Sciatic nerve (tissue), 2 donors: Measurements from ENCODE around the gene HTRA2. TPM values are rescaled to one million over a fixed set of nuclear protein-coding genes. Genes with fewer than 3 reads are reported as not detected.

Experiments used
- ATAC-seq: fragments of 200-7000 bp; cut with Tn5 transposase; one replicate; pipeline ENCODE4 v1.9.1; 2020; ENCODE audit warnings: mild to moderate bottlenecking, moderate library complexity
- DNase-seq: peaks from one replicate; pipeline ENCODE4 v3.0.0-alpha.2; 2020; ENCODE audit warnings: low spot score
- intact Hi-C: fragments of 100-400 bp; cut with DNase I; formaldehyde crosslinking; loops from one replicate; pipeline ENCODE4 v1.14.2; 2022
- total RNA-seq: library from RNA; stranded (reverse); fragmentation: NEBNext Ultra II Directional; extraction: Animal tissue kit (Norgen Biotek cat#: 25700); gene quantifications from one replicate; pipeline ENCODE4 v1.2.1, GENCODE V29; 2021
- donor health status: DM: no; HTN: no; CAD: no.
- donor health status: DM: no; HTN: no; CAD: no.

The HTRA2 gene
- total RNA-seq, 1 donor from 2014 or later, result 34.5 TPM

DNA sequence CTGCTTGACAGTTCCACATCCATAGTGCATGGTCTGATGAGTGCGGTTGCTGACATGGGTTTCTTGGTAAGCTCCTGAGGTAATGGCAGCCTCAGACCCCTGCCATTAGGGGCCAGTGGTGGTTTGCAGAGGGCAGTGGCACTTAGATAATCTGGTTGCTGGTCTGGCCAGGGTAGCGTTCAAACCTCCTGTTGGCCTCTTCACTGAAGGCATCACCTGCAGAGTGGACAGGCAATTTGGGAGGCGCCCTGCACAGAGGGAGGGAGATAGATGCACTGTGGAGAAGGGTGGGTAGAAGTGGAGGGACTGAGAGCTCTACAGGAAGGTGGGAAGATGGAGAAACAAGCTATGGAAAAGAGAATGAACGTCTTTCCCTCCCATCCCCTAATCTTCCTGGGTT, 3.7 kb downstream of the HTRA2 start:
- DNase-seq (no peak), ATAC-seq (no peak)
- intact Hi-C loops, result no loop called here

- no peak for DNase-seq
- no peak for ATAC-seq
- intact Hi-C loops, result no loop called here
Measured at GRCh38 chr2:74534411-74534810, 4.7 kb downstream of the HTRA2 start.

DNA sequence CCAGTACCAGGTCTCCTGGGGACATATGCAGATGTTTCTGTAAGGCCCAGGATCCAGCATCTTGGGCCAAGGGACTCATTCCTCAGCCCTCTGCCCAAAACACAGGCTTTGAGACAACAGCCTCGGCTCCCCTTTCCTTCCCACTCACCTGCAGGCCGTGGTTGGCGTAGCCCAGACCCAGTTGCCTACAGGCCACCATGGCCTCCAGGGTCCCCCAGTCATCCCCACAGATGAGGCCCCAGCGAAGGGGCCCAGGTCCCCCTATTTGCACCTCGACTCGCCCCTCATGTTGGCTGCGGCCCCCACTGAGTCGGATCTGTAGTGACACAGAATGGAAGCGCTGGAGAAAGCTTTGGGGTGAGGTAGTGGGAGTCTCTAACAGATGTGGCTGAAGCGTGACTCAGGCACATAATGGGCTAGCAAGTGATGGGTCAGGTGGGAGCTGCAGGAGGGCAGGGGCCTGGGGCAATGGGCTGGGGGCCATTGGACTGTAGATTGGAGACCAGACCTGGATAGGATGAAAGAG, 5.8 kb downstream of the HTRA2 start:
- ATAC-seq (no peak), DNase-seq (no peak)
- intact Hi-C loops, result no loop called here

GRCh38 chr2:74536166-74536950, 6.6 kb downstream of the HTRA2 start:
- intact Hi-C loops, result no loop called here

DNA sequence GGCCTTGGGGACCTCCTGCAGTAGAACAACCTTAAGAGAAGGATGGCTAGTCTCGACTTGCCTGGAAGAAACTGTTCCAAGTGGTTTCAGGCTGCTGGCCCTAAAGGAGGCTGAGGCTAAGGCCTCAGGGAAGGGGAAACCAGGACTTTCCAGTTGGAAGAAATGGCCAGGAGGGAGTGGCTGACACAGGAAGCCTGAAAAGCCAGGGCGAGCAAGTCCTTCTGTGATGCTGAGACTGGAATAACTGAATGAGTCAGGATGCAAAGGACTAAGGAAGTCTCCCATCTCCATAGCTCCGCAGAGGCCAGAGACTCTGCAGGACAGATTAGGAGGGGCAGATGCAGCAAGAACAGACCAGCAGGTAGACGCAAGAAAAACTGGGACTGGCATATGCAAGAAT, 7.4 kb downstream of the HTRA2 start:
- intact Hi-C loops, result no loop called here
- DNase-seq (no peak), ATAC-seq (no peak)

More at GRCh38 chr2:74536166-74536950, 6.6 kb downstream of the HTRA2 start:
- DNase-seq (no peak), ATAC-seq (no peak)

GRCh38 chr2:74538881-74539339, 9.2 kb downstream of the HTRA2 start:
- DNase-seq (no peak), ATAC-seq (no peak)
- intact Hi-C loops, result no loop called here

DNA sequence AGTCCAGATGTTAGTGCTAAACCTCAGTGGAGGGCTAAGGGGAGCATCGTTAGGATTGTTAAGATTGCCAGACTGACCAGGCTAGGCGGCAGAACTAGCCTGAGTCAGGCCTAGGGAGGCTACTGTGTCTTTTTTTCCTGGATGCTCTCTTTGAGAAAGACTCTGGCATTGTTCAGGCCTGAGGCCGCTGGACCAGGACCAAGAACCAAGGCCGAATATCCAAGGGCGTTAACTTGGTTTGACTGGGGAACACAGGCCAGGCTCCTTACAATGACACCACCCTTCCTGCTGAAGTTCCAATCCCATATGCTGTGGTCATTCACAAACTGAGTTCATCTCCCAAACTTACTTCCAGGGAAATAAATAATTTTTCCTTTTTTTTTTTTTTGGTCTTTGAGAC, 10.6 kb downstream of the HTRA2 start:
- ATAC-seq (peak; percentile 62), DNase-seq (no peak)
- intact Hi-C loops, result no loop called here

DNA sequence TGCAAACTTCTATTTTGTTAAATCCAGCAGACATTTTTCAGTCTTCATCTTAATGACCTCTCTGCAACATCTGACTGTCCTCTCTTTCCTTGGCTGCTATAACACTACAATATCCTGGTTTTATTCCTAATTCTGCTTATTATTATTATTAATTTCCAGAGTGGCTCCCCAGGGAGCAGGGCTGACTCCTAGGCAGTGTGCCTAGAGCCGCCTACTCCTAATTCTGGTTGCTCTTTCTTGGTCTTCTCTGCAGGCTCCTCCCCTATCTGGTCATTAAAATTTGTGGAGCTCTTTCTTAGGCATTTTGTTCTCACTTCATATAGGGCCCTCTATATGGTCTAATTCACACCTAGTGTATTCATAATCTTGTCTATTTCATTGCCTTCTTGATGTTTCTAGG, 13.2 kb downstream of the HTRA2 start:
- ATAC-seq (no peak), DNase-seq (no peak)
- intact Hi-C loops, result no loop called here

- no peak for DNase-seq
- no peak for ATAC-seq
- intact Hi-C loops, result no loop called here
Measured at GRCh38 chr2:74544634-74545033, 14.9 kb downstream of the HTRA2 start.

- DNase-seq (no peak), ATAC-seq (no peak)
- intact Hi-C loops, result no loop called here
Measured at GRCh38 chr2:74546004-74546403, 16.3 kb downstream of the HTRA2 start.

DNA sequence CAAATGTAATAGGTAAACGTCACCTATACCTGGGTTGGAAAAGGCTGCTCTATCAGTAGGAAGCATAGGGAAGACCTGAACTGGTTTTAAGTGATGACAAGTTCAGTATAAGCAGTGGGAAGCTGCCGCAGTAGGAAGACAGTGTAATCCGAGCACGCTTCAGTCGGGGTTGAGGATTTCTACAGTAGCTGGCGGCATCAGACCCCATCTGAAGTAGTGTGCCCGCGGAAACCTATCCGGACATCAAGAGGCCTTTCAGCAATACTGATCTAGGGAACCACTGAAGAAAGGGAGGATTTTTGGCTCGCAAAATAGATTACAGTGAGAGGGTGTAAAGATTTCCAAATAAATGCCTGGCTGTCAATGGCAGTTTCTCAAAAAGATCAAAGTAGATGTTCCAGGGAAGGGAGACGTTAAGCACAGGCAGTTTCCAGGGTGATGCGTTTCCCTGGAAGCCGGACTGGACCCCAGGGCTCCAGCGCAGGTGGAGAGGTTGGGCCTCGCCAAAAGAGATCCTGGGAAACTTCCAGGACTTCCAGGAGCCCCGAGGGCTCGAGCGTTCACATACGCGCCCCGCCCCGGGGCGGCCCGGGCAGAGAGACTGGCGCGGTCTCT, 18.7 kb downstream of the HTRA2 start:
- peak; percentile 13 for ATAC-seq
- intact Hi-C loops, result no loop called here

GRCh38 chr2:74548900-74549826, 19.4 kb downstream of the HTRA2 start:
- ATAC-seq (peak; percentile 68), DNase-seq (peak; percentile 80)
- intact Hi-C loops, result no loop called here

More for the DNA sequence above, 18.7 kb downstream of the HTRA2 start:
- no peak for DNase-seq

DNA sequence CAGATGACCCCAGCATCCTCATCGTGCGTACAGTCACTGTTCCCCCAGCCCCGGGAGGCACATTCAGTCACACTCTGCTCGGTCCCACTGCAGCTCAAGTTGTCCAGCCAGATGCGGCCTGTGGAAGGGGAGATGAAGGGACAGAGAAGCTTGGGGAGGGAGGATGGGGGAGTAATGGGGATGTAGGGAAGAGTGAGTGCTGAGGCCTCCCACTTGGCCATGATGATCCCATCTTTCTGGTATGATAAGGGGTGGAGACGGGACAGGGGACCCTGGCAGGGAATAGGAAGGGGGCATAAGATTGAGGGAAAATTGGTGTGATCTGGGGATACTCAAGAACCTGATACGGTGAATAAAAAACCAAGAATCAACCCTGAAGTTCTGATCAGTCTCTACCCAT, 20.5 kb downstream of the HTRA2 start:
- no peak for ATAC-seq
- DNase-seq, result no peak
- intact Hi-C loops, result no loop called here

- intact Hi-C loops, result no loop called here
- DNase-seq, result no peak
- ATAC-seq, result no peak
Measured at GRCh38 chr2:74551530-74551929, 21.8 kb downstream of the HTRA2 start.

GRCh38 chr2:74551942-74552913, 22.5 kb downstream of the HTRA2 start:
- no peak for ATAC-seq
- intact Hi-C loops, result no loop called here
- DNase-seq, result no peak

DNA sequence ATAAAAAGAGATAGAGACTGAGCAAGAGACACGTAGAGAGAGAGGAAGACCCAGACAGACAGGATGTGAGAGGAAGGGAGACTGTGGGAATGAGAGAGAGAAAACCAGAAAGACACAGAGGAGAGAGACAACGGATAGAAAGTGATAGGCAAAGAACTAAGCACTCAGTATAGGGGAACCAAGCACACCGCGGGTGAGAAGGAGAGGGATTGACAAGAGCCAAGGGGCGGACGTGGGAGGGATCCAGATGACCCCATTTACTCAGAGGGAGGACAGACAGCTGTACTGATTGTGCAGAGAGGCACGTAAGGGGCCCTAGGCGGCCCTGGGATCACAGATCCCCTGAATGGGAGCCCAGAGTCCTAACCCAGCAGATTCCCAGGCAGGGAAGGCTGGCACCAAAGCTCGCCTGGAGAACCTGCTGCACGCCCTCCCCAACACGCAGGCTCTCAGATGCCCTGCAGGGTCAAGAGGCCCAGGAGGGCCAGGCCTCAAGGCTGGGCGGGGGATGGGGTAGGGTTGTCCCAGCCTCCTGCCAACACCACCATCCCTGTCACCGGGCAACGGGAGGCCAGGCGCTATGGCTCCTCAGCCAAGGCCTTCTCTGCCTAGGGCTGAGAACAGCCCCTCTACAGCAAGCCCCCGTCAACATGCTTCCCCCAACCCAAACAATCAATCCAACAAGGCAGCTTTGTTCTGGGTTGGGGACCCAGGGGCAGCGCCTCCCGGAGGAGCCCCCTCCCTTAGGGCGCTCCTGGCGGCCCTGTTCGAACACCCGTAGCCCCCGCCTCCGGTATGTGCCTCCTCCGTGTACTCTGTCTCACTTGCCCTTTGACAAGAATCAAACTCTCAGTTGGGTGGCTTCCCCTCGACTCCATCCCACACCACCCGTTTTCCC, 23.4 kb downstream of the HTRA2 start:
- DNase-seq (no peak), ATAC-seq (peak; percentile 14)
- intact Hi-C loops, result no loop called here
